Measurements from ENCODE around the gene MEF2A.

GRCh38 chr15:99584081-99584600, 18.4 kb downstream of the MEF2A start:
- TF ChIP-seq, protein P1, sequence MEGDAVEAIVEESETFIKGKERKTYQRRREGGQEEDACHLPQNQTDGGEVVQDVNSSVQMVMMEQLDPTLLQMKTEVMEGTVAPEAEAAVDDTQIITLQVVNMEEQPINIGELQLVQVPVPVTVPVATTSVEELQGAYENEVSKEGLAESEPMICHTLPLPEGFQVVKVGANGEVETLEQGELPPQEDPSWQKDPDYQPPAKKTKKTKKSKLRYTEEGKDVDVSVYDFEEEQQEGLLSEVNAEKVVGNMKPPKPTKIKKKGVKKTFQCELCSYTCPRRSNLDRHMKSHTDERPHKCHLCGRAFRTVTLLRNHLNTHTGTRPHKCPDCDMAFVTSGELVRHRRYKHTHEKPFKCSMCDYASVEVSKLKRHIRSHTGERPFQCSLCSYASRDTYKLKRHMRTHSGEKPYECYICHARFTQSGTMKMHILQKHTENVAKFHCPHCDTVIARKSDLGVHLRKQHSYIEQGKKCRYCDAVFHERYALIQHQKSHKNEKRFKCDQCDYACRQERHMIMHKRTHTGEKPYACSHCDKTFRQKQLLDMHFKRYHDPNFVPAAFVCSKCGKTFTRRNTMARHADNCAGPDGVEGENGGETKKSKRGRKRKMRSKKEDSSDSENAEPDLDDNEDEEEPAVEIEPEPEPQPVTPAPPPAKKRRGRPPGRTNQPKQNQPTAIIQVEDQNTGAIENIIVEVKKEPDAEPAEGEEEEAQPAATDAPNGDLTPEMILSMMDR (conservative IDR thresholded peaks at IDR 0.05) = no peak
- no peak for TF ChIP-seq ZFX (IDR thresholded peaks at IDR 0.05)

Measured in C4-2B (cell line).